EL (cell line): ENCODE data around the gene TAF3.
A peak's percentile ranks its signal among the peaks of the same experiment; 100 is the strongest.

Experiments used
- DNase-seq: peaks from one replicate; pipeline ENCODE4 v3.0.0-alpha.2; 2016

Gene TAF3

GRCh38 chr10:8049045-8049864 is 230.9 kb downstream of the TAF3 start:
- DNase-seq = no peak

GRCh38 chr10:8049865-8050555 is 231.7 kb downstream of the TAF3 start:
- no peak for DNase-seq

GRCh38 chr10:8050556-8051108 is 232.3 kb downstream of the TAF3 start:
- DNase-seq = peak; percentile 27

GRCh38 chr10:8051109-8051821 is 233.0 kb downstream of the TAF3 start:
- DNase-seq = no peak

GRCh38 chr10:8051851-8052257 is 233.5 kb downstream of the TAF3 start:
- DNase-seq = no peak

- no peak for DNase-seq
These were observed 234.1 kb downstream of the TAF3 start for GRCh38 chr10:8052341-8052955.

- no peak for DNase-seq
These were observed 234.7 kb downstream of the TAF3 start for GRCh38 chr10:8052956-8053445.

- DNase-seq = peak; percentile 82
These were observed 235.3 kb downstream of the TAF3 start for GRCh38 chr10:8053446-8054243.

- DNase-seq = peak; percentile 34
These were observed 235.9 kb downstream of the TAF3 start for GRCh38 chr10:8054244-8054493.

GRCh38 chr10:8054494-8055407 is 236.4 kb downstream of the TAF3 start, which contains the start of gene GATA3:
TSS of gene GATA3 (plus strand) at chr10:8054688. CDS start at chr10:8055656, 968 bp downstream.
- DNase-seq = peak; percentile 53

- no peak for DNase-seq
These were observed 237.4 kb downstream of the TAF3 start for GRCh38 chr10:8055420-8056349.

GRCh38 chr10:8056378-8056777 is 238.1 kb downstream of the TAF3 start:
- no peak for DNase-seq

GRCh38 chr10:8056871-8057331 is 238.6 kb downstream of the TAF3 start:
- no peak for DNase-seq

GRCh38 chr10:8057636-8058273 is 239.4 kb downstream of the TAF3 start:
- no peak for DNase-seq

- DNase-seq = no peak
These were observed 240.2 kb downstream of the TAF3 start for GRCh38 chr10:8058274-8059111.

- DNase-seq = no peak
These were observed 241.1 kb downstream of the TAF3 start for GRCh38 chr10:8059191-8059936.

GRCh38 chr10:8060010-8060703 is 241.9 kb downstream of the TAF3 start:
- peak; percentile 31 for DNase-seq
